HUDEP-2 (cell line): Measurements from ENCODE around the gene C15orf62.

Experiments
- DNase-seq, 76 experiments: peaks; one replicate each; lab custom pipeline; 2025; ENCODE audit not compliant: unreplicated experiment in 76 of 76; lab: John Stamatoyannopoulos, UW

C15orf62 gene

DNA sequence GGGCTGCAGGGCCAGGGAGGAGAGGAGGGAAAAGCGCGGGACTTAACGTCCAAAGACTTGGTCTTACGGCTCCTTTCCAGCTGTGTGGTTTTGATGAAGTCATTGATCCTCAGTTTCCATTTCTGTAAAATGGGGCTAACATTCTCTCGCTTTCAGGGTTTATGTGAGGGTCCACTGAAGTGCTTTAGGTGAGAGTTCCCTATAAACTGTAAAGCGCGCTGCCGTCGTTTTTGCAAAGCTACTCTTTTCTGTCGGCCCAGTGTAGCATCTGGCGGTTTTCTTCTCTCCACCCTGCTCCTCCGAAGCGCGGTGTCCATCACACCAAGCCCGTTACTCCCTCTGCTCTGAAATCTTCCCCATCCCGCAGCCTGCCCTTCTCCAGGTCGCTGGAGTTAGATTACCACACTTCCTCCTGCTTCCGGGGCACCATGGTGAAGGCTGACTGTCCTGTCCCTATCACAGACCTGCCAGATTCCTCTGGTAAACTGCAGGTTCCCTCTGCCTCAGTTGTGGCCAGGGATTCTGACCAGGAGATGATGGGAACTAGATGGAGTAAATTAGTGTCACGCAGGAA, 38.2 kb downstream of the C15orf62 start:
- no peak for DNase-seq

DNA sequence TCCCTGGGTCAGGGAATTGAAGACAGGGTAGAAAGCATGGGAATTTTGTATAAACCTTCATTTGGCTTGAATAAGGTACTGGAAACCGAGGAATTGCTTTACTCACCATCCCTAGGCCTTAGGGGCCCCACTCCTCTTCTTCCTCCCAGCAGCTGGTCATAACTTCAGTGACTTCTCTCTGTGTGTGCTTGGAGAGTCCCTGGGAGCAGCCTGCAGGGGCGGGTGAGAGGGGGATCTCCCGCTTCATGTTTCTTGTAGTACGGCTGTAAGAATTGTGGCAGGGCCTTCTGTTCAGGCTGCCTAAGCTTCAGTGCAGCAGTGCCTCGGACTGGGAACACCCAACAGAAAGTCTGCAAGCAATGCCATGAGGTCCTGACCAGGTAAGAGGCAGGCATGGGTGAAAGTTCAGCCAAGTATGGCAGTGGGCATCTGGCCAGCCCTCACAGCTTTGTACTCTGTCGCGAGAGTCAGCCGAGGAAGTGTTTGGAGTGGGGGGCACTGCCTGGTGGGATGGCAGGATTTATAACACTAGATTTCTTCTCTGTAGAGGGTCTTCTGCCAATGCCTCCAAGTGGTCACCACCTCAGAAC, 39.2 kb downstream of the C15orf62 start:
- DNase-seq, result no peak

DNA sequence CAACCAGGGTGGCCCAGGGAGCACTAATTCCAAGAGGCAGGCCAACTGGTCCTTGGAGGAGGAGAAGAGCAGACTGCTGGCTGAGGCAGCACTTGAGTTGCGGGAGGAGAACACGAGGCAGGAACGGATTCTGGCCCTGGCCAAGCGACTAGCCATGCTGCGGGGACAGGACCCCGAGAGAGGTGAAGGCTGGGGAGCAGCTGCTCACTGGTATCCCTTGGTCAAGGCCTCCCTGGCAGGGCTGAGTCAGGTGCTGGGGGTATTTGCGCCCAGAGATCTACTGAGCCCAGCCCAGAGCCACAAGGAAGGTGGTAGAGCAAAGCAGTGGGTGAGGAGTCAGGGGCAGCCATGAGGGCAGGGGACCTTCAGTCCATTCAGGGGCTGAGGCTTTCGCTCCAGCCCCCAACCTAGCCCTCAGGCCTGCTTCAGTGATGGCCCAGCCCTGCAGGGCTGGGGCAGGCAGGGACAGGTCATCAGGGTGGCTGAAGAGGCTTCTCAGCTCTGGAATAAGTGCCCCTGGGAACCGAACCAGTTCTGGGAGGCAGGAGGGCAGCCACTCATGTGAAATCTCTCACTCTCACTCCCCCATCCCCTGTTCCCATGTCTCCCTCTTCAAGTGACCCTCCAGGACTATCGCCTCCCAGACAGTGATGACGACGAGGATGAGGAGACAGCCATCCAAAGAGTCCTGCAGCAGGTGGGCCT, 43.1 kb downstream of the C15orf62 start:
- DNase-seq, result no peak

DNA sequence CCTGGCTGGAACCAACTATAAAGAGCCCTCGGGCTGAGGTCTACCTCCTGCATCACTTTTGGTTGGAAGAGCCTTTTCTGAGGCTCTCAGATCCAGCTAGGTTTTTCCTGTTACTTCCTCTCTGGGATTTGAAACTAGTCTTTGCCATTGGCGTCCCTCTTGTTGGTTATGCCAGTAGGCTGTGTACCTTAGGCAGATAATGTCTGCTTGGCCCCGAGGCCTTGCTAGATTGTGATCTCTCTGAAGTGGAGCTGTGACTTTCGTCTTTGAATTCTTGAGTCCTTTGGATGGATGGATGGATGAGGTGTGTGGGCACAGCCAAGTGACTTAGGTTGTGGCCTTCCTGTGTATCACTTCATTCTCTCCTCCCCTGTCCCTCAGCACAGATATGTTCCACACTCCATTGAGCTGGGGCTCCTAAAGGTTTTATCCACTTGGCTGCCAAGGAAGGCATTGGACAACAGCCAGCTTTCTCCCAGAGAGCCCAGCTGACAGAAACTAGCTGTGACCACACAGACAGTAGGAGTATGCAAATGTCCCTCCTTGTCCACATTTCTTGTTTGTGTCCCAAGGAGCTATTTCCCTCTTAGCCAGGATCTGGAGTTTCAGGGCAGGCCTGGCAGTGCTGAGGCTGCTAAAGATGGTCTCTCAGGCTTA, 45.4 kb downstream of the C15orf62 start:
- no peak for DNase-seq

DNA sequence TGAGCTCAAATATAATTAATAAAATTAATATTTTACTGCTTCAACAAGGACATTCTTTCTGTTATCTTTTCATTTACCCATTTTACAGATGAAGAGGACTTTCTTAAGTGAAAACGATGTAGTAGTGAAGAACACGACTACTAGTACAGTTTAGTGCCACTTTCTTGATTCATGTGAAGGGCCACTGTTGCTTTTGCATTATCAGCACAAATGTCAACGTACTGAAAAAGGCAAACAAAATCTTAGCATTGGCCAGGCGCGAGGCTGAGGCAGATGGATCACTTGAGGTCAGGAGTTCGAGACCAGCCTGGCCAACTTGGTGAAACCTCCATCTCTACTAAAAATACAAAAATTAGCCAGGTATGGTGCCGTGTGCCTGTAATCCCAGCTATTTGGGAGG, 49.3 kb downstream of the C15orf62 start:
- no peak for DNase-seq

DNA sequence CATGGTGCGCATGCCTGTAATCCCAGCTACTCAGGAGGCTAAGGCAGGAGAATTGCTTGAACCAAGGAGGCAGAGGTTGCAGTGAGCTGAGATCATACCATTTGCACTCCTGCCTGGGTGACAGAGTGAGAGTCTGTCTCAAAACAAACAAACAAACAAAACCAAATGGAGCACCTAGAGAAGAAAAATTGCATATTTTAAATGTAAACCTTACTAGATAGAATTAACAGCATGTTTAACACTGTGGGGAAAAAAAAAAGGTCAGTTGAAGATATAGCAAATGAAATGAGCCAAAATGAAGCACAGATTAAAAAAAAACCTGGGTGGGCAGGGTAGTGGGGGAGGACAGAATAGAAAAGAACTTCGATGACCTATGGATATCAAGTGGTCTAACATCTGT, 51.4 kb downstream of the C15orf62 start:
- no peak for DNase-seq
